Heart left ventricle (tissue), 16 donors: ENCODE measurements around the gene AGPAT3. TPM values are rescaled to one million over a fixed set of nuclear protein-coding genes. Genes with fewer than 3 reads are reported as not detected.

ENCODE experiments used
- ATAC-seq, 4 donors: fragments of 200-7000 bp; cut with Tn5 transposase; one replicate each; pipeline ENCODE4 v1.9.1; 2020 to 2022; ENCODE audit warnings: moderate library complexity in 4 of 4, mild to moderate bottlenecking in 3 of 4, moderate number of reproducible peaks in 1 of 4
- DNase-seq, 5 donors: peaks; one replicate each; pipeline ENCODE4 v3.0.0-alpha.2; 2020
- H3K27ac ChIP-seq, 12 donors: fragments of 200-600 bp; sonication (generic) in 4 of 12; one replicate each; pipeline versions ENCODE4 v1.5.0 to v1.8.0; 2016 to 2022; ENCODE audit warnings: mild to moderate bottlenecking in 2 of 12
- H3K27me3 ChIP-seq, 9 donors: fragments of 200-600 bp; sonication (generic) in 2 of 9; one replicate each; pipeline versions ENCODE4 v1.5.1 to v1.8.0; 2016 to 2022; ENCODE audit warnings: mild to moderate bottlenecking in 3 of 9
- H3K36me3 ChIP-seq, 9 donors: fragments of 200-600 bp; sonication (generic) in 2 of 9; one replicate each; pipeline versions ENCODE4 v1.5.0 to v1.8.0; 2018 to 2022; ENCODE audit warnings: mild to moderate bottlenecking in 2 of 9
- H3K4me1 ChIP-seq, 12 donors: fragments of 200-600 bp; sonication (generic) in 4 of 12; one replicate each; pipeline versions ENCODE4 v1.5.0 to v1.8.0; 2016 to 2022; ENCODE audit warnings: mild to moderate bottlenecking in 3 of 12
- H3K4me3 ChIP-seq, 12 donors: fragments of 200-600 bp; sonication (generic) in 4 of 12; one replicate each; pipeline versions ENCODE4 v1.5.0 to v1.8.0; 2017 to 2022; ENCODE audit warnings: mild to moderate bottlenecking in 9 of 12, moderate library complexity in 4 of 12
- H3K9me3 ChIP-seq, 12 donors: fragments of 200-600 bp; sonication (generic) in 4 of 12; one replicate each; pipeline versions ENCODE4 v1.5.0 to v1.8.0; 2016 to 2022; ENCODE audit warnings: mild to moderate bottlenecking in 1 of 12
- CTCF ChIP-seq, 12 donors: fragments of 200-600 bp; sonication (generic) in 4 of 12; IDR thresholded peaks; one replicate each; pipeline versions ENCODE4 v1.5.0 to v1.8.0; 2018 to 2022; ENCODE audit warnings: antibody characterized with exemption in 12 of 12, mild to moderate bottlenecking in 5 of 12
- POLR2A ChIP-seq, 2 donors: fragments of 450-650 bp; IDR thresholded peaks; one replicate each; pipeline ENCODE4 v1.6.1; 2017; ENCODE audit warnings: antibody characterized with exemption in 2 of 2, mild to moderate bottlenecking in 2 of 2, moderate library complexity in 2 of 2
- WGBS, 4 donors: extraction: QIAGEN DNeasy Blood & Tissue Kit in 2 of 4; methylation state at CpG; one replicate each; pipeline versions ENCODE4 v1.1.5 to v1.1.7; 2013 to 2018; 5-methylcytosine and 5-hydroxymethylcytosine counted together
- intact Hi-C, 10 donors: fragments of 100-400 bp; cut with DNase I; formaldehyde crosslinking; loops; one replicate each; pipeline versions ENCODE4 v1.11.1 to v1.14.2; 2022
- polyA plus RNA-seq, 2 donors: library from polyadenylated mRNA; stranded (reverse); fragments of 200-250 nt; gene quantifications; one replicate each; pipeline ENCODE4 v1.2.3, GENCODE V29; 2013
- total RNA-seq, 9 donors: library from RNA; depleted of rRNA in 2 of 9; stranded (reverse); fragments of >200 nt in 2 of 9; fragmentation: NEBNext Ultra II Directional in 3 of 9; extraction: Animal tissue kit (Norgen Biotek cat#: 25700) in 3 of 9; gene quantifications; one replicate each; pipeline versions ENCODE4 v1.1.0 to v1.2.4, GENCODE V29; 2016 to 2023
- donor health status: ischemic (EF 13 %, LVEDD 7.1; RV severe dilation, severe dysfunction).
- donor health status: healthy with polysubstance abuse.
- donor health status: DM: no; HTN: yes; CAD: no.
- donor health status: DM: no; HTN: no; CAD: no.
- donor health status: ischemic (EF 25% LVEDD 6.9; RV normal size, moderate dysfunction).
- donor health status: ischemic (EF 25% LVEDD 5.7; RV mildly dilated, moderate dysfunction).
- donor health status: healthy.
- donor health status: DM: yes; HTN: yes; CAD: no.
- donor health status: ischemic (EF 35%, LVEDD 5.7; RV mildly dilated, moderate dysfunction).
- donor health status: nonischemic (EF 11% LVEDD 7.7; RV severe dilation, severe dysfunction).
- donor health status: DM: yes; HTN: yes; CAD: no.
- donor health status: PGD.
- donor health status: ischemic (EF 29% LVEDD 5.4; RV normal size, mild dysfunction).
- donor health status: nonischemic (EF 23%, LVEDD 6.1; RV moderate dilation, normal function).

AGPAT3 gene
- total and polyA plus RNA-seq, 11 donors: 26.6 to 86.0 (median 64.5) TPM

- Histone ChIP-seq H3K9me3 (peaks cover 0 to 3% (median 0%) of the 10 kb centered on the region in 12 donors), H3K4me3 (no peak overlapping the region), H3K27ac (peak overlapping the region in 2 of 12 donors; percentile 6 to 11), H3K36me3 (peaks cover 0 to 25% (median 0%) of the 10 kb centered on the region in 9 donors), H3K4me1 (peaks cover 2 to 29% (median 19%) of the 10 kb centered on the region in 12 donors), H3K27me3 (no peaks in the 10 kb centered on the region)
- WGBS, 4 donors: 93 to 97% (median 95%) methylated on average over 6 of the region's 6 CpGs
- ATAC-seq (no peak), DNase-seq (peak in 1 of 5 donors; percentile 9)
- intact Hi-C loops: loop anchor here in 3 of 10 donors (2.0 to 5.0 kb wide), 2 partner anchors 71 to 127 kb away; partner anchors contain the start of gene AGPAT3 (in 2 of the 3)
- TF ChIP-seq POLR2A (IDR thresholded peaks at IDR 0.05) (no peak), CTCF (IDR thresholded peaks at IDR 0.05) (no peak)
Measured at GRCh38 chr21:43937891-43938309, 72.9 kb downstream of the AGPAT3 start.

DNA sequence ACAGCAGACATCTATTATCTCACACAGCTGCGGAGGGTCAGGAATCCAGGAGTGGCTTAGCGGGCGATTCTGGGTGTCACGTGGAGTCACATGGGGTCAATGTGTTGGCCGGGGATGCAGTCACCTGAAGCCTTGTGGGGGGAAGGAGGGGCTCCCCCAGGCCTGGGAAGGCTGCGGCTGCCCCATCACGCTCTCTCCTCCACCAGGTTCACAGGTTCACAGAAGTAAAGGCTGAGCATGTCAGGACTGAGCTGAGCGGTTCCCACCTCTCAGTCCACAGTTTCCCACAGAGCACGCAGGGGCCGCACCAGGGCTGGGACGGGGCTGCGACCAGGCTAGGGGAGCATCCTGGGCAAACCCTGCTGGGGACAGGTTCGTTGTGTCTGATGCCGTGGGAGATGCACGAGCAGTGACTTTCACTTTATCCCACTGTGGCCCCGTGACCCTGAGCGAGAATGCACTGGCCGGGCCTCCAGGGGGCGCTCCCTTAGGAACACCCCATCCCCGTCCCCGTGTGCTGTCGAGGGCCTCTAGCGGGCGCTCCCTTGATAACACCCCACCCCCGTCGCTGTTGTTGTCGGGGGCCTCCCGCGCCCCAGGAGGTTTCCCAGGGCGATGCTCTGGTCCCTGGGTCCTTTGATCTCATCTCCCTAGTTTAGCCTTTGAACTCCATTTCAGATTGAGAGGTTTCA, 73.9 kb downstream of the AGPAT3 start:
- 15 to 20% (median 19%) methylated on average over 24 to 30 of the region's 30 CpGs for WGBS, 4 donors
- peak overlapping the region in 10 of 12 donors; percentile 27 to 59 (median 44) for H3K4me3 ChIP-seq
- peaks cover 0 to 26% (median 0%) of the 10 kb centered on the region in 9 donors for H3K36me3 ChIP-seq
- peaks cover 0 to 3% (median 0%) of the 10 kb centered on the region in 12 donors for H3K9me3 ChIP-seq
- H3K4me1 ChIP-seq: peaks cover 2 to 29% (median 19%) of the 10 kb centered on the region in 12 donors
- intact Hi-C loops: loop anchor here in 4 of 10 donors (1.0 to 5.0 kb wide), 4 partner anchors 72 to 150 kb away; partner anchors contain the start of genes AGPAT3 (in 2 of the 4) and RRP1 (in 1 of the 4)
- DNase-seq (peak; percentile 79 to 91 (median 83)), ATAC-seq (peak; percentile 72 to 91 (median 88))
- H3K27ac ChIP-seq: peak overlapping the region in 7 of 12 donors; percentile 21 to 74 (median 55)
- no peaks in the 10 kb centered on the region for H3K27me3 ChIP-seq
- TF ChIP-seq CTCF (IDR thresholded peaks at IDR 0.05): peak; percentile 88 to 96 (median 94)
- TF ChIP-seq POLR2A (IDR thresholded peaks at IDR 0.05): peak in 1 of 2 donors; percentile 31

DNA sequence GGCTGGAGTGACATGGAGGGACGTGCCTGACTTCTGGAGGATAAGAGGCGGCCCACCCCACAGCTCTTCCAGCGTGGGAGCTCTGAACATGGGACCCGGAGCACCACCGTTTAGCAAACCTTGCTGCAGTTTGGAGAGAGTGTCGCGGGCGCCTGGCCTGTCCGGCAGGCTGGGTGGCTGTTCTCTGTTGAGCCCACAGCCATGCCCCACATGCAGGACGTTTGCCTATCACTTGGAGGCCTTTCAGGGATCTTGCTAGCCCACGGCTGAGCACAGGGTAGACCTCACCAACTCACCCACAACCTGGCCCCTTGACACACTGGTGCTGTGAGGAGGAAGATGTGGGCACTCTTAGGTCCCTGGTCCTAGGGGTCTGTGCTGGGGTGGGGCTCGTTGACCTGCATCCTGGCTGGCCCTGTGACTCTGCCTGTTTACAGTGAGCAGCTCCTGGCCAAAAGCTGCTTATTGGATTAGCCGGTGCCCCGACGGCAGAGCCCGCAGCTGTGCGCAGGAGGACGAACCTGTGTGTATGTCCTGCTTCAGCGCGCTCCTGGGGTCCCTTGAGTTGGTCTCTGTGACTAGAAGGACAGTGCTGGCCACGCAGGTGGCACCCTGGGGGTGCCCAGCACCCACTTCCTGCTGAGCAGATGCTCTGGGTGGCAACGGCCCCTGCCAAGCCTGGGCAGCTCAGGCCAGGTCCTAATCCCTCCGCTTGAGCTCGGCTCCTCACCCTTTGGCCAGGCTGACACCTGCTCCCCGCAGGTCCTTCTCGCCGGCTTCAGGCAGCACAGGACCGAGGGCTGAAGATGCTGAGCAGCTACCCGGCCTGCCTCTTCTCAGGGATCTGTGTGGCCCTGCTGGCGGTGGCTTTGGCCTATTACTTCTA, 74.7 kb downstream of the AGPAT3 start:
- intact Hi-C loops: loop anchor here in 5 of 10 donors (1.0 to 5.0 kb wide), 5 partner anchors 72 to 150 kb away; partner anchors contain the start of genes AGPAT3 (in 2 of the 5) and RRP1 (in 1 of the 5)
- peaks cover 0 to 3% (median 0%) of the 10 kb centered on the region in 12 donors for H3K9me3 ChIP-seq
- H3K36me3 ChIP-seq: peaks cover 0 to 26% (median 0%) of the 10 kb centered on the region in 9 donors
- H3K27ac ChIP-seq: peak overlapping the region in 2 of 12 donors; percentile 15 to 74
- ATAC-seq (no peak), DNase-seq (peak in 2 of 5 donors; percentile 20 to 53)
- WGBS, 4 donors: 81 to 84% (median 83%) methylated on average over 15 to 30 of the region's 30 CpGs
- H3K27me3 ChIP-seq: no peaks in the 10 kb centered on the region
- peaks cover 2 to 36% (median 23%) of the 10 kb centered on the region in 12 donors for H3K4me1 ChIP-seq
- peak overlapping the region in 2 of 12 donors; percentile 43 to 46 for H3K4me3 ChIP-seq
- TF ChIP-seq CTCF (IDR thresholded peaks at IDR 0.05) (peak in 2 of 12 donors; percentile 10 to 45), POLR2A (IDR thresholded peaks at IDR 0.05) (no peak)
